KOPT-K1 (cell line): ENCODE results near the gene CAST.
"Not testable (repeated sequence)": the region's sequence is repeated elsewhere in the genome, so short reads cannot be mapped to it uniquely, and the experiment has no call there.

Experiments used
- H3K27ac ChIP-seq: fragments of 200-600 bp; sonication (generic); 2 replicates; pipeline ENCODE4 v1.5.1; 2016; ENCODE audit warnings: antibody characterized with exemption, mild to moderate bottlenecking, low read depth, low read length; ENCODE audit not compliant: poor library complexity, severe bottlenecking
- H3K36me3 ChIP-seq: fragments of 200-600 bp; sonication (generic); 2 replicates; pipeline ENCODE4 v1.5.1; 2017; ENCODE audit warnings: antibody characterized with exemption, mild to moderate bottlenecking, low read length, moderate library complexity; ENCODE audit not compliant: insufficient read depth
- H3K9me3 ChIP-seq: fragments of 200-600 bp; sonication (generic); 2 replicates; pipeline ENCODE4 v1.5.1; 2017; ENCODE audit warnings: antibody characterized with exemption, low read length, mild to moderate bottlenecking; ENCODE audit not compliant: insufficient read depth, poor library complexity, severe bottlenecking

The CAST gene

GRCh38 chr5:96730586-96730985 lies 68.4 kb downstream of the CAST start:
- Histone ChIP-seq H3K36me3 (no peaks in the 10 kb centered on the region), H3K27ac (no peak overlapping the region)

GRCh38 chr5:96733771-96734500 lies 71.8 kb downstream of the CAST start:
- H3K27ac ChIP-seq, result no peak overlapping the region

More at GRCh38 chr5:96730586-96730985, 68.4 kb downstream of the CAST start:
- no peaks in the 10 kb centered on the region for H3K9me3 ChIP-seq

GRCh38 chr5:96734871-96735325 lies 72.7 kb downstream of the CAST start:
- H3K36me3 ChIP-seq, result no peaks in the 10 kb centered on the region
- no peaks in the 10 kb centered on the region for H3K9me3 ChIP-seq
- H3K27ac ChIP-seq, result no peak overlapping the region

More at GRCh38 chr5:96733771-96734500, 71.8 kb downstream of the CAST start:
- no peaks in the 10 kb centered on the region for H3K36me3 ChIP-seq
- H3K9me3 ChIP-seq, result no peaks in the 10 kb centered on the region

- no peaks in the 10 kb centered on the region for H3K9me3 ChIP-seq
- H3K27ac ChIP-seq, result no peak overlapping the region
- H3K36me3 ChIP-seq, result no peaks in the 10 kb centered on the region
These were observed 74.8 kb downstream of the CAST start for GRCh38 chr5:96736937-96737336.

- Histone ChIP-seq H3K27ac (no peak overlapping the region), H3K36me3 (no peaks in the 10 kb centered on the region), H3K9me3 (no peaks in the 10 kb centered on the region)
These were observed 78.9 kb downstream of the CAST start for GRCh38 chr5:96741106-96741505.

GRCh38 chr5:96741891-96742309 lies 79.7 kb downstream of the CAST start:
- Histone ChIP-seq H3K36me3 (no peaks in the 10 kb centered on the region), H3K9me3 (no peaks in the 10 kb centered on the region), H3K27ac (no peak overlapping the region)

GRCh38 chr5:96742538-96742937 lies 80.4 kb downstream of the CAST start:
- Histone ChIP-seq H3K27ac (no peak overlapping the region), H3K9me3 (no peaks in the 10 kb centered on the region), H3K36me3 (no peaks in the 10 kb centered on the region)

GRCh38 chr5:96743065-96743768 lies 81.0 kb downstream of the CAST start:
- Histone ChIP-seq H3K27ac (no peak overlapping the region), H3K36me3 (no peaks in the 10 kb centered on the region), H3K9me3 (no peaks in the 10 kb centered on the region)

- Histone ChIP-seq H3K27ac (no peak overlapping the region), H3K36me3 (no peaks in the 10 kb centered on the region)
These were observed 81.6 kb downstream of the CAST start for GRCh38 chr5:96743805-96744204.

GRCh38 chr5:96744218-96744617 lies 82.0 kb downstream of the CAST start:
- not testable (repeated sequence) for H3K36me3 ChIP-seq, H3K27ac ChIP-seq, H3K9me3 ChIP-seq

More at GRCh38 chr5:96743805-96744204, 81.6 kb downstream of the CAST start:
- H3K9me3 ChIP-seq, result no peaks in the 10 kb centered on the region

- Histone ChIP-seq H3K27ac (no peak overlapping the region), H3K36me3 (no peaks in the 10 kb centered on the region), H3K9me3 (no peaks in the 10 kb centered on the region)
These were observed 82.8 kb downstream of the CAST start for GRCh38 chr5:96745025-96745424.

- Histone ChIP-seq H3K27ac (no peak overlapping the region), H3K9me3 (no peaks in the 10 kb centered on the region), H3K36me3 (no peaks in the 10 kb centered on the region)
These were observed 83.8 kb downstream of the CAST start for GRCh38 chr5:96745844-96746531.

- Histone ChIP-seq H3K27ac (no peak overlapping the region), H3K36me3 (no peaks in the 10 kb centered on the region)
These were observed 85.5 kb downstream of the CAST start for GRCh38 chr5:96747720-96748119.

GRCh38 chr5:96750110-96750822 lies 88.1 kb downstream of the CAST start:
- Histone ChIP-seq H3K36me3 (no peaks in the 10 kb centered on the region), H3K27ac (no peak overlapping the region), H3K9me3 (no peaks in the 10 kb centered on the region)

More at GRCh38 chr5:96747720-96748119, 85.5 kb downstream of the CAST start:
- no peaks in the 10 kb centered on the region for H3K9me3 ChIP-seq
